GM06990 (cell line): ENCODE measurements around the gene ACSF2.

Experiments used
- DNase-seq: peaks from one replicate; pipeline ENCODE4 v3.0.0-alpha.2; 2011; ENCODE audit not compliant: insufficient read length; ENCODE audit errors: extremely low read depth
- H3K27me3 ChIP-seq: replicated peaks from 2 replicates; pipeline ENCODE4 v1.6.0; 2011; ENCODE audit warnings: low read length; ENCODE audit not compliant: control insufficient read depth, insufficient read depth
- H3K36me3 ChIP-seq: 2 replicates; pipeline ENCODE4 v1.5.1; 2011; ENCODE audit warnings: low read length; ENCODE audit not compliant: control insufficient read depth, insufficient read depth
- H3K4me3 ChIP-seq: replicated peaks from 2 replicates; pipeline ENCODE4 v1.5.1; 2011; ENCODE audit warnings: low read depth, mild to moderate bottlenecking, control low read depth, low read length
- CTCF ChIP-seq: IDR thresholded peaks from 2 replicates; pipeline ENCODE4 v1.5.1; 2011; ENCODE audit warnings: low read length, control low read depth, mild to moderate bottlenecking, inconsistent platforms; ENCODE audit not compliant: insufficient read depth, poor library complexity, severe bottlenecking

ACSF2 gene

GRCh38 chr17:50421308-50422051 is 4.5 kb upstream of the ACSF2 start:
- Histone ChIP-seq H3K36me3 (no peaks in the 10 kb centered on the region), H3K4me3 (0 out of 2 replicates have a peak overlapping the region, but pooled peaks have one; percentile 17), H3K27me3 (no peaks in the 10 kb centered on the region)
- TF ChIP-seq CTCF: no peak
- DNase-seq: peak; percentile 39

GRCh38 chr17:50422738-50423137 is 3.3 kb upstream of the ACSF2 start:
- no peak overlapping the region for H3K4me3 ChIP-seq
- no peaks in the 10 kb centered on the region for H3K36me3 ChIP-seq
- TF ChIP-seq CTCF: no peak
- DNase-seq: no peak
- no peaks in the 10 kb centered on the region for H3K27me3 ChIP-seq

GRCh38 chr17:50423553-50424159 is 2.4 kb upstream of the ACSF2 start:
- no peak for DNase-seq
- Histone ChIP-seq H3K27me3 (no peaks in the 10 kb centered on the region), H3K4me3 (no peak overlapping the region), H3K36me3 (no peaks in the 10 kb centered on the region)
- TF ChIP-seq CTCF: no peak

- H3K36me3 ChIP-seq: no peaks in the 10 kb centered on the region
- no peak for DNase-seq
- H3K27me3 ChIP-seq: no peaks in the 10 kb centered on the region
- no peak overlapping the region for H3K4me3 ChIP-seq
- no peak for TF ChIP-seq CTCF
Observed at GRCh38 chr17:50424246-50424995, 1.6 kb upstream of the ACSF2 start.

GRCh38 chr17:50424996-50425681 is 879 bp upstream of the ACSF2 start:
- Histone ChIP-seq H3K4me3 (peak overlapping the region; percentile 74), H3K27me3 (no peaks in the 10 kb centered on the region), H3K36me3 (no peaks in the 10 kb centered on the region)
- TF ChIP-seq CTCF: no peak
- no peak for DNase-seq
